ENCODE data around the gene TNS3. TPM values are rescaled to one million over a fixed set of nuclear protein-coding genes. Genes with fewer than 3 reads are reported as not detected.
A peak's percentile ranks its signal among the peaks of the same experiment; 100 is the strongest.

The TNS3 gene
- total and polyA plus RNA-seq, 2 donors (not counting 3 experiments of a cell fraction or from before 2014, with no cell fraction given): 10.4 to 45.1 TPM

DNA sequence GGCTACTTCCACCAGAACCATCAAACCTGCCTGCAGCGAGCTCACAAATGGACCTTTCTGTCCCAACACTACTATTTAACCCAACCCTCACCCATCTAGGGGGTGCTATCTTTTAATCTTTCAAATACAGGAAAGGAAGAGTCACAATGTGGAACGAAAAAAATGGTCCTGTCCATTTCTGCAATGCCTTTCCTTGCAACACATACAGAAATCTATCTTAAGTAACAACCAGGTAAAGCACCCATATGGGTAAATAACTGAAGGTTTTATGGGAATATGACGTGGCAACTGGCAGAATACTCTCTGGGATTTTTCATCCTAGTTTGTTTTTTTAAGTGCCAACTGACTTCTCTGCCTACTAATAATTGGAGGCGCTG, 24.6 kb downstream of the TNS3 start:
- Histone ChIP-seq H4K20me1 (replicated peaks; ENCODE audit: control insufficient read depth, extremely low read depth, insufficient read depth, low read length) (no peaks in the 10 kb centered on the region), H3K9me1 (replicated peaks; ENCODE audit: control insufficient read depth, extremely low read depth, insufficient read depth, low read length) (no peaks in the 10 kb centered on the region), H3K79me2 (ENCODE audit: control insufficient read depth, insufficient read depth, low read length) (no peaks in the 10 kb centered on the region), H3K4me1 (ENCODE audit: control insufficient read depth, extremely low read depth, insufficient read depth, low read length) (peaks cover 4% of the 10 kb centered on the region), H3K4me2 (ENCODE audit: insufficient read depth, low read length) (no peak overlapping the region), H3K9ac (replicated peaks; ENCODE audit: extremely low read depth, insufficient read depth, low read length) (no peak overlapping the region), H3K27ac (ENCODE audit: insufficient read depth, low read depth, low read length) (no peak overlapping the region), H3K36me3 (ENCODE audit: control insufficient read depth in 2 of 2, extremely low read depth in 1 of 2, insufficient read depth in 2 of 2, low read length in 2 of 2) (no peaks in the 10 kb centered on the region), H3K27me3 (ENCODE audit: control insufficient read depth in 2 of 2, insufficient read depth in 2 of 2, low read length in 2 of 2) (no peaks in the 10 kb centered on the region), H3K9me3 (replicated peaks; ENCODE audit: control insufficient read depth, insufficient read depth, low read length) (no peaks in the 10 kb centered on the region), H2AFZ (ENCODE audit: low read depth, low read length) (no peak overlapping the region), H3K4me3 (replicated peaks in 1 of 3; ENCODE audit: insufficient read depth in 1 of 3, low read depth in 1 of 3, low read length in 3 of 3) (no peak overlapping the region)
- no peak for FAIRE-seq
- ChIA-PET POLR2A (no interaction called here), CTCF (interaction anchor here (1.4 kb wide), 1 partner anchor 14 kb away, joined by 3 read pairs; no protein-coding TSS in a partner anchor)
- BruUV-seq (replicated peaks): no TSS peak
- TF ChIP-seq MYC (IDR thresholded peaks at IDR 0.05; ENCODE audit: low read depth, low read length): no peak
- TF ChIP-seq FOS (IDR thresholded peaks at IDR 0.05; ENCODE audit: borderline replicate concordance, insufficient read depth, low read length): no peak
- no peak for TF ChIP-seq POLR2AphosphoS5 (IDR thresholded peaks at IDR 0.05; ENCODE audit: insufficient read depth, low read depth, low read length)
- no peak for TF ChIP-seq GATA2 (IDR thresholded peaks at IDR 0.05; ENCODE audit: insufficient read depth, insufficient read length, low read depth, low read length)
- DNase-seq (ENCODE audit: low read depth, low spot score): no peak
- dilution Hi-C loops (cut with MboI; ENCODE audit: extremely low pct_ligation_motif_present, low sequenced_read_pairs) (no loop called here), intact Hi-C loops (cut with micrococcal nuclease) (no loop called here)

DNA sequence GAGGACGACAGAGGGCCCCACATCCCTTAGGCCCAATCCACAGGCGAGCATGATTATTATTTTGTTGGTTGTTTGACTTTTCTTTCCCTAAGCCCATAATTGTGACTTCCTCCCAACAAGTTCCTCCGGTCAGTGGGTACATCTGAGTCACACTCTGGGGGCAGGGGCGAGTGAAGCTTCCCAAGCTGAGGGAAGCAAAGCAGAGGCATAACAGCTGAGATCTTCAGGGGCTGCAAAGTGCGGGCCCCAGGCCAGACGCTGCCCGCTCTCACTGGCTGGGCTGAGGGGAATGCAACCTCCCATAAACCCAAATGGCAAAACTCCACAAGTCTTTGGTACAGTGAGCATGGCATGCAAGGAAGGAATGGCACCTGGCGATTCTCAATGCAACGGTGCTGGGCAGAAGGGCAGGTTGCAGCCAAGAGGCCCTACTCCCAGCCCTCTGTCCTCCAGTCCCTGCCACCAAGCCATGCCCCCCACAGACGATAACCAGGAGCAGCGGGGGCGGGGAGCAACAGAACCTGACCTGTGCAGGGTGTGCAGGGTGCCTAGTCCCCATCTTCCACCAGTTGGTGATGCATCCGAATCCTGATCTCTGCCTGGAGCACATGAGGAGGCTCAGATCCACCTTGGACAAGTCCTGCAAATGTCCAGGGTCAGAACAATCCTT, 25.3 kb downstream of the TNS3 start:
- no peaks in the 10 kb centered on the region for H3K36me3 ChIP-seq (ENCODE audit: control insufficient read depth in 2 of 2, extremely low read depth in 1 of 2, insufficient read depth in 2 of 2, low read length in 2 of 2)
- dilution Hi-C loops (cut with MboI; ENCODE audit: extremely low pct_ligation_motif_present, low sequenced_read_pairs): no loop called here
- TF ChIP-seq JUN (IDR thresholded peaks at IDR 0.05; ENCODE audit: borderline replicate concordance, insufficient read depth, insufficient read length, low read depth): no peak
- peak; percentile 56 for TF ChIP-seq FOS (IDR thresholded peaks at IDR 0.05; ENCODE audit: borderline replicate concordance, insufficient read depth, low read length)
- H4K20me1 ChIP-seq (replicated peaks; ENCODE audit: control insufficient read depth, extremely low read depth, insufficient read depth, low read length): no peaks in the 10 kb centered on the region
- no peaks in the 10 kb centered on the region for H3K9me3 ChIP-seq (replicated peaks; ENCODE audit: control insufficient read depth, insufficient read depth, low read length)
- H2AFZ ChIP-seq (ENCODE audit: low read depth, low read length): no peak overlapping the region
- no peaks in the 10 kb centered on the region for H3K79me2 ChIP-seq (ENCODE audit: control insufficient read depth, insufficient read depth, low read length)
- H3K27ac ChIP-seq (ENCODE audit: insufficient read depth, low read depth, low read length): no peak overlapping the region
- intact Hi-C loops (cut with micrococcal nuclease): no loop called here
- no peak overlapping the region for H3K4me3 ChIP-seq (replicated peaks in 1 of 3; ENCODE audit: insufficient read depth in 1 of 3, low read depth in 1 of 3, low read length in 3 of 3)
- H3K27me3 ChIP-seq (ENCODE audit: control insufficient read depth in 2 of 2, insufficient read depth in 2 of 2, low read length in 2 of 2): no peaks in the 10 kb centered on the region
- H3K9me1 ChIP-seq (replicated peaks; ENCODE audit: control insufficient read depth, extremely low read depth, insufficient read depth, low read length): no peaks in the 10 kb centered on the region
- POLR2A ChIA-PET: no interaction called here
- no TSS peak for BruUV-seq (replicated peaks)
- peak; percentile 55 for FAIRE-seq
- DNase-seq (ENCODE audit: low read depth, low spot score): no peak
- peaks cover 4% of the 10 kb centered on the region for H3K4me1 ChIP-seq (ENCODE audit: control insufficient read depth, extremely low read depth, insufficient read depth, low read length)
- H3K9ac ChIP-seq (replicated peaks; ENCODE audit: extremely low read depth, insufficient read depth, low read length): no peak overlapping the region
- CTCF ChIA-PET: interaction anchor here (0.8 to 1.4 kb wide), 3 partner anchors 9 to 112 kb away, joined by 3 read pairs; no protein-coding TSS in a partner anchor
- no peak overlapping the region for H3K4me2 ChIP-seq (ENCODE audit: insufficient read depth, low read length)

All from endothelial cell of umbilical vein (primary cell).